CD4-positive, alpha-beta T cell treated with Interferon gamma for 1 hour (primary cell): ENCODE results near the gene TDRD1.

Source experiments
- DNase-seq: peaks from one replicate; pipeline ENCODE4 v3.0.0-alpha.2; 2020

The TDRD1 gene

GRCh38 chr10:114239994-114240345 lies 60.8 kb downstream of the TDRD1 start:
- DNase-seq, result no peak

- no peak for DNase-seq
Measured at GRCh38 chr10:114242235-114242634, 63.1 kb downstream of the TDRD1 start.

- DNase-seq, result no peak
Measured at GRCh38 chr10:114243661-114244060, 64.5 kb downstream of the TDRD1 start.

GRCh38 chr10:114244126-114244525 lies 65.0 kb downstream of the TDRD1 start:
- DNase-seq, result no peak

GRCh38 chr10:114245121-114245791 lies 66.1 kb downstream of the TDRD1 start:
- no peak for DNase-seq

- no peak for DNase-seq
Measured at GRCh38 chr10:114246679-114247305, 67.6 kb downstream of the TDRD1 start.

GRCh38 chr10:114250236-114250635 lies 71.1 kb downstream of the TDRD1 start:
- DNase-seq, result no peak

- no peak for DNase-seq
Measured at GRCh38 chr10:114250716-114251115, 71.6 kb downstream of the TDRD1 start.

- no peak for DNase-seq
Measured at GRCh38 chr10:114252092-114252491, 72.9 kb downstream of the TDRD1 start.

- no peak for DNase-seq
Measured at GRCh38 chr10:114252883-114253282, 73.7 kb downstream of the TDRD1 start.

- no peak for DNase-seq
Measured at GRCh38 chr10:114255227-114255626, 76.1 kb downstream of the TDRD1 start.

GRCh38 chr10:114256008-114256765 lies 77.0 kb downstream of the TDRD1 start:
- DNase-seq, result no peak

- no peak for DNase-seq
Measured at GRCh38 chr10:114256822-114257221, 77.7 kb downstream of the TDRD1 start.

- no peak for DNase-seq
Measured at GRCh38 chr10:114257498-114257897, 78.3 kb downstream of the TDRD1 start.

GRCh38 chr10:114258274-114258840 lies 79.2 kb downstream of the TDRD1 start:
- DNase-seq, result no peak

- no peak for DNase-seq
Measured at GRCh38 chr10:114259824-114260223, 80.7 kb downstream of the TDRD1 start.

- DNase-seq, result no peak
Measured at GRCh38 chr10:114260366-114260765, 81.2 kb downstream of the TDRD1 start.

- no peak for DNase-seq
Measured at GRCh38 chr10:114261076-114261475, 81.9 kb downstream of the TDRD1 start.

GRCh38 chr10:114262496-114262895 lies 83.3 kb downstream of the TDRD1 start:
- no peak for DNase-seq

- DNase-seq, result no peak
Measured at GRCh38 chr10:114265392-114266053, 86.4 kb downstream of the TDRD1 start.

- no peak for DNase-seq
Measured at GRCh38 chr10:114266521-114266920, 87.4 kb downstream of the TDRD1 start.

GRCh38 chr10:114271075-114271778 lies 92.1 kb downstream of the TDRD1 start:
- no peak for DNase-seq

GRCh38 chr10:114271779-114272167 lies 92.6 kb downstream of the TDRD1 start:
- DNase-seq, result no peak
